ENCODE data around the gene COL6A5.

GRCh38 chr3:130299531-130299930 is 45.9 kb upstream of the COL6A5 start:
- TF ChIP-seq BHLHE40 (IDR thresholded peaks at IDR 0.05; ENCODE audit: low read length) (no peak), ZNF460 (CRISPR knock-in tag; IDR thresholded peaks at IDR 0.05; ENCODE audit: borderline replicate concordance) (no peak), ZHX1 (CRISPR knock-in tag; IDR thresholded peaks at IDR 0.05; ENCODE audit: low read depth) (no peak), CREB1 (IDR thresholded peaks at IDR 0.05) (no peak), CREB1 (CRISPR knock-in tag; IDR thresholded peaks at IDR 0.05) (no peak), ZNF24 (IDR thresholded peaks at IDR 0.05) (no peak), POLR2G (IDR thresholded peaks at IDR 0.05; ENCODE audit: low read depth, low read length) (no peak), CTCF (CRISPR knock-in tag; IDR thresholded peaks at IDR 0.05) (no peak), KAT8 (CRISPR knock-in tag; IDR thresholded peaks at IDR 0.05) (no peak), EP300 (IDR thresholded peaks at IDR 0.05; ENCODE audit: low read depth in 2 of 2, low read length in 2 of 2) (no peak), EP300 (CRISPR knock-in tag; IDR thresholded peaks at IDR 0.05; ENCODE audit: borderline replicate concordance) (no peak), NFRKB (IDR thresholded peaks at IDR 0.05) (no peak)
